Peyer's patch (tissue), 4 donors: ENCODE data around the gene TRAK2.
"Not testable (repeated sequence)": the region's sequence is repeated elsewhere in the genome, so short reads cannot be mapped to it uniquely, and the experiment has no call there.

Experiments used
- POLR2A ChIP-seq, 2 donors: fragments of 450-650 bp; IDR thresholded peaks; one replicate each; pipeline ENCODE4 v1.5.1; 2017; ENCODE audit warnings: antibody characterized with exemption in 2 of 2, mild to moderate bottlenecking in 2 of 2, moderate library complexity in 2 of 2
- TF ChIP-seq, protein P1 (sequence below), 6 experiments: fragments of 450-650 bp in 4 of 6; fragments of 200-600 bp in 2 of 6; sonication (generic) in 1 of 6; IDR thresholded peaks; one replicate each; pipeline ENCODE4 v1.5.1; 2017 to 2019; ENCODE audit warnings: antibody characterized with exemption in 6 of 6, mild to moderate bottlenecking in 3 of 6, moderate library complexity in 1 of 6

DNA sequence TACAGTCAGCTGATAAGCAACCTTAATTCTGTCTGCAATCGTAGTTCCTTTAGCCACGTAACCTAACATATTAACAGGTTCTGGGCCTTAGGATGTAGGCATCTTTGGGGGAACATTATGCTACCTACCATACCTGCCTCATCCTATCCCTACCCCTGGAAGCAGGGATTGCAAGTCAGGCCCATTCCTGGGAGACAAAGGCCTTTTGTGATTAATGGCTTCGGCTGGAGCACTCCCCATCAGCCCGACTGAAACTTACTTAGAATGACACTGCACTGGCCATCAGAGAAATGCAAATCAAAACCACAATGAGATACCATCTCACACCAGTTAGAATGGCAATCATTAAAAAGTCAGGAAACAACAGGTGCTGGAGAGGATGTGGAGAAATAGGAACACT, 32.5 kb upstream of the TRAK2 start:
- TF ChIP-seq POLR2A (IDR thresholded peaks at IDR 0.05) = not testable (repeated sequence)
- TF ChIP-seq, protein P1, sequence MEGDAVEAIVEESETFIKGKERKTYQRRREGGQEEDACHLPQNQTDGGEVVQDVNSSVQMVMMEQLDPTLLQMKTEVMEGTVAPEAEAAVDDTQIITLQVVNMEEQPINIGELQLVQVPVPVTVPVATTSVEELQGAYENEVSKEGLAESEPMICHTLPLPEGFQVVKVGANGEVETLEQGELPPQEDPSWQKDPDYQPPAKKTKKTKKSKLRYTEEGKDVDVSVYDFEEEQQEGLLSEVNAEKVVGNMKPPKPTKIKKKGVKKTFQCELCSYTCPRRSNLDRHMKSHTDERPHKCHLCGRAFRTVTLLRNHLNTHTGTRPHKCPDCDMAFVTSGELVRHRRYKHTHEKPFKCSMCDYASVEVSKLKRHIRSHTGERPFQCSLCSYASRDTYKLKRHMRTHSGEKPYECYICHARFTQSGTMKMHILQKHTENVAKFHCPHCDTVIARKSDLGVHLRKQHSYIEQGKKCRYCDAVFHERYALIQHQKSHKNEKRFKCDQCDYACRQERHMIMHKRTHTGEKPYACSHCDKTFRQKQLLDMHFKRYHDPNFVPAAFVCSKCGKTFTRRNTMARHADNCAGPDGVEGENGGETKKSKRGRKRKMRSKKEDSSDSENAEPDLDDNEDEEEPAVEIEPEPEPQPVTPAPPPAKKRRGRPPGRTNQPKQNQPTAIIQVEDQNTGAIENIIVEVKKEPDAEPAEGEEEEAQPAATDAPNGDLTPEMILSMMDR (IDR thresholded peaks at IDR 0.05) = not testable (repeated sequence)
